NB4 (cell line): ENCODE measurements around the gene CATSPERB.

ENCODE experiments used
- TF ChIP-seq, protein P1 (sequence below): IDR thresholded peaks from one replicate; pipeline ENCODE4 v1.5.1; 2012; ENCODE audit warnings: low read depth, low read length
- TF ChIP-seq, protein P2 (sequence below): IDR thresholded peaks from 2 replicates; pipeline ENCODE4 v1.6.1; 2011; ENCODE audit warnings: low read depth, low read length

DNA sequence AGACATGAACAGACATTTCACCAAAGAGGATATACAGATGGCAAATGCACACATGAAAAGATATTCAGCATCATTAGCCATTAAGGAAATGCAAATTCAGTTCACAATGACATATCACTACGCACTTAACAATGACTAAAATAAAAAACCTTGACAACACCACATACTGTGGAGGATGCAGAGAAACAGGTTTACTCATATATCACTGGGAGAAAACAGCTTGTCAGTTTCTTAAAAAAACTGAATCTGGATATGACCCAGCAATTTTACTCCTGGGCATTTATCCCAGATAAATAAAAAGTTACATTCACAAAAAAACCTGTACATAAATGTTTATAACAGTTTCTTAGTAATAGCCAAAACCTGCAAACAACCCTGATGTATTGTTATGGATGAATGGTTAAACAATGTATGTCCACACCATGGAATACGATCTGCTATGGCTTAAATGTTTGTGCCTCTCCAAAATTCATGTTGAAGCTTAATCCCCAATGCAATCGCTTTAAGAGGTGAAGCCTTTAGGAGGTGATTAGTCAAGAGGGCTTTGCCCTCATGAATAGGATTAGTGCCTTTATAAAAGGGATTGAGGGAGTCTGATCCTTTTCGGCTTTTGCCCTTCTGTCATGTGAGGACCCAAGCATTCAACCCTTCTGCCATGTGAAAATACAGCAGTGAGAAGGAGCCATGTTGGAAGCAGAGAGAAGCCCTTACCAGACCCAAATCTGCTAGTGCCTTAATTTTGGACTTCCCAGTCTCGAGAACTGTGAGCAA, 185.8 kb downstream of the CATSPERB start:
- TF ChIP-seq, protein P1, sequence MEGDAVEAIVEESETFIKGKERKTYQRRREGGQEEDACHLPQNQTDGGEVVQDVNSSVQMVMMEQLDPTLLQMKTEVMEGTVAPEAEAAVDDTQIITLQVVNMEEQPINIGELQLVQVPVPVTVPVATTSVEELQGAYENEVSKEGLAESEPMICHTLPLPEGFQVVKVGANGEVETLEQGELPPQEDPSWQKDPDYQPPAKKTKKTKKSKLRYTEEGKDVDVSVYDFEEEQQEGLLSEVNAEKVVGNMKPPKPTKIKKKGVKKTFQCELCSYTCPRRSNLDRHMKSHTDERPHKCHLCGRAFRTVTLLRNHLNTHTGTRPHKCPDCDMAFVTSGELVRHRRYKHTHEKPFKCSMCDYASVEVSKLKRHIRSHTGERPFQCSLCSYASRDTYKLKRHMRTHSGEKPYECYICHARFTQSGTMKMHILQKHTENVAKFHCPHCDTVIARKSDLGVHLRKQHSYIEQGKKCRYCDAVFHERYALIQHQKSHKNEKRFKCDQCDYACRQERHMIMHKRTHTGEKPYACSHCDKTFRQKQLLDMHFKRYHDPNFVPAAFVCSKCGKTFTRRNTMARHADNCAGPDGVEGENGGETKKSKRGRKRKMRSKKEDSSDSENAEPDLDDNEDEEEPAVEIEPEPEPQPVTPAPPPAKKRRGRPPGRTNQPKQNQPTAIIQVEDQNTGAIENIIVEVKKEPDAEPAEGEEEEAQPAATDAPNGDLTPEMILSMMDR = no peak
- TF ChIP-seq, protein P2, sequence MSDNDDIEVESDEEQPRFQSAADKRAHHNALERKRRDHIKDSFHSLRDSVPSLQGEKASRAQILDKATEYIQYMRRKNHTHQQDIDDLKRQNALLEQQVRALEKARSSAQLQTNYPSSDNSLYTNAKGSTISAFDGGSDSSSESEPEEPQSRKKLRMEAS = no peak
